Glomerular visceral epithelial cell (primary cell): ENCODE measurements around the gene CLK2.

Experiments used
- DNase-seq: peaks from one replicate; pipeline ENCODE4 v3.0.0-alpha.2; 2016; ENCODE audit errors: extremely low spot score

The CLK2 gene

DNA sequence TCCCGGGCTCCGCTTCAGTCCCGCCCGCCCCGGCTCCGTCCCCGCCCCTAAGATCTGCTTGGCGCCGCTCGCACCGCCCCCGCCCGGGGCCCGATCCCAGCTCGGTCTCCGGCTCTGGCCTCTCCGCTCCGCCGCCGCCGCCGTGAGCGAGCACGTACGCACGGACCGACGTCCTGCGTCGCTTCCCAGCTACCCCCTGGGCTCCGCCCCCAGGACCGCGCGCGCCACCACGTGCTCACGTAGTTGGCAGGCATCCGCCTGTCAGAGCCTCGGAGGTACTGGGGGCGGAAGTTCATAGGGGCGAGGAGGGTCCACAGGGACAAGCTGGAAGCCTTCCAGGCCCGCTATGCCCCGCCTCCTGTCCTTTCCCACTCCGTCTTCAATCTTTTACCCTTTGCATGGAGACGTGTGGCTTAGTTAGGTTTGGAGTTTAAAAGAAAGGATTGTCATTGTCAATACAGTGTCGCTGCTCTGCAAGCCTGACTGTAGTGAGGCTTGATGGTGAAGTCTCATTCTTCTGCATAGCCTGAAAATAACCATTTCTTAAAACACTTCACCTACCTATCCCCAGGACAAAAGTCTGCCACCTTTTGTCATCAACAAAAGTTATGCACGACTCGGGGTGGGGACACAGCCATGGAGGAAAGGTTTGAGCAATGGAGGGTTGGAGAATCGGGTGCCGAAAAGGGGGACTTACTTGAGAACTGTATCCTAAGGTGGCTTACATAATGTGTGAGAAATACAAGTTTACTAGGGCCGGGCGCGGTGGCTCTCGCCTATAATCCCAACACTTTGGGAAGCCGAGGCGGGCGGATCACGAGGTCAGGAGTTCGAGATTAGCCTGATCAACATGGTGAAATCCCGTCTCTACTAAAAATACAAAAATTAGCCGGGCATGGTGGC, at the start of gene CLK2:
Gene CLK2, minus strand, starts transcription at position 162 of the 903 bp plus-strand sequence. CDS start 2,527 bp downstream, outside the sequence.
- peak; percentile 98 for DNase-seq

- peak; percentile 49 for DNase-seq
Measured at GRCh38 chr1:155322571-155322952, 49.3 kb upstream of the CLK2 start.

GRCh38 chr1:155321639-155322503, 48.6 kb upstream of the CLK2 start:
- no peak for DNase-seq

GRCh38 chr1:155320661-155321617, 47.6 kb upstream of the CLK2 start, which contains the start of gene RUSC1:
Gene RUSC1, plus strand, starts transcription at chr1:155320894. Its CDS starts 880 bp downstream, at chr1:155321774.
- no peak for DNase-seq

DNA sequence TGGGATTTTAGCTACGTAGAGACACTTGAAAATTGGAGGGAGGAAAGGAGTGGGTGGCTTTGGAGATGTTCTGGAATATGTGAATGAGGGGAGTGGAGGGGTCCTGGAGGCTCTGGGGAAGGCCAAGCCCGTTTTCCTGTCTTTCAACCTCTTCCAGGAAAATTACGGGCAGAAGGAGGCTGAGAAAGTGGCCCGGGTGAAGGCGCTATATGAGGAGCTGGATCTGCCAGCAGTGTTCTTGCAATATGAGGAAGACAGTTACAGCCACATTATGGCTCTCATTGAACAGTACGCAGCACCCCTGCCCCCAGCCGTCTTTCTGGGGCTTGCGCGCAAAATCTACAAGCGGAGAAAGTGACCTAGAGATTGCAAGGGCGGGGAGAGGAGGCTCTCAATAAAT, 46.9 kb upstream of the CLK2 start:
- no peak for DNase-seq

- DNase-seq = no peak
Measured at GRCh38 chr1:155319536-155319935, 46.2 kb upstream of the CLK2 start.

DNA sequence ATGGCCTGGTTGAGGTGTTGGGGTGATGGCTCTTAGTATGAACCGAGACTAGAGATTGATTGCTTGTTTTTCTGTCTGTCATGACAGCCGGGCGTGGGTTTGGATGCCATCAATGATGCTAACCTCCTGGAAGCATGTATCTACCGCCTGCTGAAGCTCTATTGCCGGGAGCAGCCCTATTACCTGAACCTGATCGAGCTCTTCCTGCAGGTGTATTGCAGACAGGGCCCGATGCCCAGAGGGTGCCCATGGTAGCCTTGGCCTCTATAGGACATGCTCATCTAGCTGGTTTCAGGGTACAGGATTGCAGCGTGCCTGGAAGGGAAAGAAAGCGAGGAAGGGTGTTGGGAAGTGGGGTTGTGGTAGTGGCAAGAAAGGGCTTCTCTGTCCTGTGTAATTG, 44.8 kb upstream of the CLK2 start:
- no peak for DNase-seq

GRCh38 chr1:155316922-155317321, 43.6 kb upstream of the CLK2 start:
- DNase-seq = no peak

DNA sequence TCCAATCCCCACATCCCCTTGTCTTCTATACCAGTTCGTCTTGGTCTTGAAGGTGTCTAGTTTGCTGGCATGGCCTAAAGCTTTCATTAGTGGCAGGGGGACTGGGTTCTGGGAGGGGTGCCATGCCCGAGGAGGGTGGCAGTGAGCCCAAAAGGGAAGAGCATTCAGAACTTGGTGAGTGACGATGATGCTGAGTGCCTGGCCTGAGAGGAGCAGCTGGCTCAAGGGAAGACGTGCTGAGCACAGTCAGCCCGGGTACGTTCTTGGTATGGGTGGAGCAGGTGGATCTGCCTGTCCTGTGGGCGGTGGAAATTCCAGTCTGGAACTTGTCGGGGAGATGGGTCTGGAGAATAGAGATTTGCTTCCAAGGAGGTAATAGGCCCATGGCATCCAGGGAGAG, 40.0 kb upstream of the CLK2 start:
- DNase-seq = no peak

DNA sequence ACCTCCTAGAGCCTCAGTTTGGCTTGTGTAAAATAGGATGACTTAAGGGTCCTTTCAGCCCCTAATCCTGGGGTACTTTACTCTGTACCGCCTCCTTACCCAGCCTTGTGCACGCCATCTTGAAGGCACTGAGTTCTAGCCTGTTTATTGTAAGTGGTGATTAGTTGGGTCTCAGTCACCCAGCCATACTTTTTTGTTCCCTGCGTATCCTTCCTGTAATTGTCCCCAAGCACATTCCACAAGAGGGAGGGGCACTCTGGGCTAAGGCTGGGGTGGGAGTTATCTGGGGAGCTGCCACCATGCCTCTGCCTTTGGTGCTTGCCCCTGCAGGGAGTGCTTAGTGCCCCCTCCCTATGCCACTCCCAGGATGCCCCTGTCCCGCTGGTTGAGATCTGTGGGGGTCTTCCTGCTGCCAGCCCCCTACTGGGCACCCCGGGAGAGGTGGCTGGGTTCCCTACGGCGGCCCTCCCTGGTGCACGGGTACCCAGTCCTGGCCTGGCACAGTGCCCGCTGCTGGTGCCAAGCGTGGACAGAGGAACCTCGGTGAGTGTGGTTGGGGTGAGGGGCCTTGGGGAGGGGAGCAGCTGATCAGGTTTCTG, 36.2 kb upstream of the CLK2 start:
- DNase-seq = peak; percentile 32

DNA sequence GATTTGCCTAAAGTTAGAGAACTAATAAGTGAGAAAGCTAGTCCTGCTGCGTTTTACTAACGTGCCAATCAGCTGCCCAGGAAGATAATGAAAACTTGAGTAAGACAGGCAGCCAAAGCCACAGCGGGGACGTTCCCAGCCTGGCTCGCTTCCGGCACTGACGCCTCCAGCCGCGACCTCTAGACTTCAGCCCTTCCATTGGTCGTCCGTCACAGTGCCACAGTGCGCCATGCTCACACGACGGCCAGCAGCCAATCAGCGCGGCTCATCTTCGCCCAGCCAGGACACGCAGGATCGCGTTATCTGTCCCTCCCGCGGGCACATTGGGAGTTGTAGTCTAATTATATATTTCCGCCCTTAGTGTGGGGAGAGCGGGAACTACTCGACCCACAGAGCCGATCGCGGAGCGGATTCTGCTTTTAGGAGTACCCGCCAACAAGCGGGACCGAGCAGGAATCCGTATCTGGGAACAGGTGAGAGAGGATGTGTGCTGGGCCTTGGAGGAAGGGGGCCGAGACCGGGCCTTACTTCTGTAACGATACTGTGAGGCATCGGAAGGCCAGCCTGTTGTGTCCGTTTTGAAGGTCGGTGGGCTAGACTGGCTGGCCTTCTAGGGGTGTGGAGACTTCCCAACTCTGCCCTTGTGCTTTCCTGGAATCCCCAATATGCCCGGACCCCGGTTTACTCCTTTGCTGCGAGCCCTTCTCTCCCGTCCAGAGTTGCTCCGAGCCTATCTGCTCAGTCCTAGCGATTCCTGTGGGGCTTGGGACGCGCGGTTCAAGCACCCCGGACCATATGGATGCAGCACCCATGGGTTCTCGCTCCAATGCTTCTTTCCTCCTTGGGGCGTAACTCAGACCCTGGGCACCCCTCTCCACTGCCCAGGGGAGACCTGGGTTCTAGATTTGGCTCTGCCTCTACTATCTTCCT, 35.5 kb upstream of the CLK2 start, which contains the start of gene FDPS:
Gene FDPS, plus strand, starts transcription at position 374 of the 930 bp plus-strand sequence. CDS start 924 bp downstream, outside the sequence.
- peak; percentile 99 for DNase-seq

GRCh38 chr1:155307247-155307740, 34.0 kb upstream of the CLK2 start:
- DNase-seq = peak; percentile 48

GRCh38 chr1:155305881-155306391, 32.6 kb upstream of the CLK2 start:
- DNase-seq = peak; percentile 24

GRCh38 chr1:155304558-155305063, 31.3 kb upstream of the CLK2 start:
- peak; percentile 66 for DNase-seq

DNA sequence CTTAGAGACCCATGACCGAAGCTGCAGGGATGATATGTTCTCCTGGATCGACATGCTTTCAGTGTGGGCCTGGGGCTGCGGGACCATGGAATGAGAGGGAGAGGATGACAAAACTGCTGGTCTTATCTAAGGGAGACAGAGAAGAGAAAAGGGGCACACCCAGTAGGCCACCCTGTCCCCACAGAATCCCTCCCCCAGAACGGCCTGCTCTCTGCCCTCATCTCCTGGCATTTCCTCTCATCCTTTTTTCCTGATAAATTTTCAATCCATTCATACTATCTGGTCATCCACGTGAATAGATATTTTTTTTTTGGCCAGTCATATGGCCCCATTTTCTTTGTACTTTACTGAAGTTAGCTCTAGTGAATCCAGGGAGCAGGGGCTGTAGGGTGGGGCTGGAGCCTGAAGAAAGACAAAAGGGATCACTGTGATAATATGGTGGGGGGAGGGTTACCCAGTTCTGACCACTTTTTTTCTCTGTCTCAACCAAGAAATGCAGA, 28.1 kb upstream of the CLK2 start, which contains the start of gene PKLR:
Gene PKLR, minus strand, starts transcription at position 97 of the 500 bp plus-strand sequence. Its CDS starts 43 bp downstream, at position 54.
- no peak for DNase-seq

GRCh38 chr1:155300553-155301329, 27.4 kb upstream of the CLK2 start:
- no peak for DNase-seq

DNA sequence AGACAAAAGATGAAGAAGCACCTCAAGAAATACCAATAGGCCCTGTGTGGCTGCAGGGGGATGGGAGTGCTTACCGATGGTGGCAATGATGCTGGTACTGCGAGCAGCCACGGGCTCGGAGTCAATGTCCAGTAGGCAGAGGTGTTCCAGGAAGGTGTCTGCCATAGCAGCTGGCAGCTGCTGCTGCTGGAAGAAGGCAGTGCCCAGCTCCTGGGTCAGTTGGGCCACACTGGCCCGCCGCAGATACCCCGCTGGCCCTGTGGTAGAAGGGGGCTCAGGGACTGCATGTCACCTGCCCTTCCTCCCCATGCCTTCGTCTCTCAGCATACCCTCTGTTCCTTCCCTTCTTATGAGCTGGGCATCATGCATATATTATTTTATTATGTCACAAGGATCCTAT, 26.7 kb upstream of the CLK2 start:
- no peak for DNase-seq

- DNase-seq = no peak
Measured at GRCh38 chr1:155297384-155297783, 24.1 kb upstream of the CLK2 start.
